ENCODE data around the gene NDUFA13. TPM values are rescaled to one million over a fixed set of nuclear protein-coding genes. Genes with fewer than 3 reads are reported as not detected.
A peak's percentile ranks its signal among the peaks of the same experiment; 100 is the strongest.

Gene NDUFA13
- total RNA-seq, 1 experiment from 2014 or later: 489 TPM

DNA sequence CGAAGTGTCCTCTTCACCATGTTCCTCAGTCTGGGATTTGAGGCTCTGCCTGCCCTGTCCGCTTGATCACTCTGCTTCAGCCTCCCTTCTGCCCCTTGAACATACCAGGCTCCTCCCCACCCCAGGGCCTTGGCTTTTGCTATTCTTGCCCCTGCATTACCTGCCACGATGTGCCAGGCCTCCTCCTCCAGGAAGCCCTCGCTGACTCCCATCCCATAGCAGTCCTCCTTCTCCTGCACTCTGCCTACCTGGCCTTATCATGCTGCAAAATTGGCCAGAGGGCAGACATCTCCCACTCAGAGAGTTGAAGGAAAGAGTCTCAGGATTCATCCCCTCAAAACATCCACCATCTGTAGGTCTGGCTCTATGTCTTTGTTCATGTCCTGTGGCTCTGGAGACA lies 14.9 kb downstream of the NDUFA13 start:
- WGBS (ENCODE audit: extremely low coverage, insufficient read length, low lambda C conversion rate): no CpG with 5 or more reads among the region's 4 CpGs
- Histone ChIP-seq H2AFZ (ENCODE audit: low read length) (no peak overlapping the region), H3K18ac (ENCODE audit: insufficient read length, low read depth, low read length) (no peak overlapping the region), H4K20me1 (ENCODE audit: control insufficient read depth, insufficient read depth, insufficient read length) (peaks cover 3% of the 10 kb centered on the region), H3K79me2 (ENCODE audit: insufficient read depth, low read length) (no peaks in the 10 kb centered on the region), H3T11ph (ENCODE audit: low read length) (no peak overlapping the region), H2AK5ac (ENCODE audit: insufficient read length, low read length) (no peak overlapping the region), H3K4ac (ENCODE audit: low read depth, low read length) (no peak overlapping the region), H3K14ac (ENCODE audit: insufficient read depth, low read length) (no peak overlapping the region), H3K23me2 (ENCODE audit: insufficient read length, low read depth, low read length, poor library complexity, severe bottlenecking) (no peaks in the 10 kb centered on the region), H4K5ac (ENCODE audit: insufficient read length, low read depth, low read length) (no peak overlapping the region), H2BK20ac (ENCODE audit: low read depth, low read length, poor library complexity, severe bottlenecking) (no peak overlapping the region), H3K56ac (ENCODE audit: insufficient read length, low read depth, low read length) (no peak overlapping the region), H3K4me1 (ENCODE audit: insufficient read depth, low read length) (no peaks in the 10 kb centered on the region), H2BK120ac (ENCODE audit: low read depth, low read length, poor library complexity, severe bottlenecking) (no peak overlapping the region), H4K8ac (replicated peaks; ENCODE audit: insufficient read length, low read depth, low read length) (no peak overlapping the region), H3K79me1 (ENCODE audit: insufficient read depth, low read depth, low read length, poor library complexity, severe bottlenecking) (no peaks in the 10 kb centered on the region), H3K9me3 (ENCODE audit: control insufficient read depth, low read depth, low read length) (no peaks in the 10 kb centered on the region), H3K27ac (ENCODE audit: insufficient read length, low read depth, low read length) (no peak overlapping the region), H3K9ac (ENCODE audit: extremely low read depth, insufficient read length, low read length) (no peak overlapping the region), H2BK15ac (ENCODE audit: low read depth, low read length) (no peak overlapping the region), H4K91ac (ENCODE audit: insufficient read length, low read depth, low read length) (no peak overlapping the region), H2BK5ac (ENCODE audit: insufficient read length, low read length) (no peak overlapping the region), H3K4me2 (ENCODE audit: insufficient read depth, insufficient read length, low read length) (no peak overlapping the region), H3K23ac (ENCODE audit: insufficient read length, low read depth, low read length) (no peak overlapping the region), H3K27me3 (ENCODE audit: insufficient read depth, low read length) (no peaks in the 10 kb centered on the region), H2BK12ac (ENCODE audit: insufficient read length, low read depth, low read length) (no peak overlapping the region)
- H3K4me1 Mint-ChIP-seq: peaks cover 10 to 23% of the 10 kb centered on the region in 2 experiments
- no peak for TF ChIP-seq CTCF (conservative IDR thresholded peaks at IDR 0.05)
- H3K4me3 Mint-ChIP-seq: no peak overlapping the region; a peak in 1 of 5 replicates
- peaks cover 11% of the 10 kb centered on the region for H3K27me3 Mint-ChIP-seq (ENCODE audit: low read depth)
- no peak for DNase-seq
- H3K27ac Mint-ChIP-seq: peak overlapping the region; percentile 45 to 81 (median 73); a peak in 4 of 7 replicates
- H3K36me3 Mint-ChIP-seq (ENCODE audit: insufficient read depth in 1 of 3, low read depth in 3 of 3): peaks cover 13 to 53% (median 40%) of the 10 kb centered on the region in 3 experiments; a peak in 6 of 7 replicates
- H3K9me3 Mint-ChIP-seq: no peaks in the 10 kb centered on the region

Data from H9 (cell line).